IPS-18a (cell line): ENCODE measurements around the gene TMOD1.

Source experiments
- H3K27ac ChIP-seq: one replicate; pipeline ENCODE4 v1.5.1; 2013; ENCODE audit warnings: low read length
- H3K27me3 ChIP-seq: one replicate; pipeline ENCODE4 v1.6.1; 2013; ENCODE audit warnings: mild to moderate bottlenecking, low read length; ENCODE audit not compliant: control insufficient read depth, insufficient read depth
- H3K36me3 ChIP-seq: one replicate; pipeline ENCODE4 v1.6.1; 2013; ENCODE audit warnings: low read depth, low read length; ENCODE audit not compliant: control insufficient read depth
- H3K4me1 ChIP-seq: one replicate; pipeline ENCODE4 v1.6.1; 2013; ENCODE audit warnings: low read depth, low read length; ENCODE audit not compliant: control insufficient read depth
- H3K4me3 ChIP-seq: one replicate; pipeline ENCODE4 v1.5.1; 2013; ENCODE audit warnings: low read length
- H3K9ac ChIP-seq: one replicate; pipeline ENCODE4 v1.6.1; 2013; ENCODE audit warnings: mild to moderate bottlenecking, low read length, moderate library complexity
- H3K9me3 ChIP-seq: one replicate; pipeline ENCODE4 v1.6.1; 2013; ENCODE audit warnings: low read depth, low read length; ENCODE audit not compliant: control insufficient read depth

Gene TMOD1

GRCh38 chr9:97555164-97555563 is 53.7 kb downstream of the TMOD1 start:
- H3K4me1 ChIP-seq, result no peaks in the 10 kb centered on the region
- no peak overlapping the region for H3K9ac ChIP-seq
- H3K36me3 ChIP-seq, result no peaks in the 10 kb centered on the region
- H3K27me3 ChIP-seq, result no peaks in the 10 kb centered on the region
- no peak overlapping the region for H3K4me3 ChIP-seq
- H3K27ac ChIP-seq, result no peak overlapping the region
- H3K9me3 ChIP-seq, result no peaks in the 10 kb centered on the region

- no peak overlapping the region for H3K4me3 ChIP-seq
- no peak overlapping the region for H3K27ac ChIP-seq
- H3K9me3 ChIP-seq, result no peaks in the 10 kb centered on the region
- H3K4me1 ChIP-seq, result no peaks in the 10 kb centered on the region
- no peak overlapping the region for H3K9ac ChIP-seq
- no peaks in the 10 kb centered on the region for H3K27me3 ChIP-seq
- no peaks in the 10 kb centered on the region for H3K36me3 ChIP-seq
These were observed 54.7 kb downstream of the TMOD1 start for GRCh38 chr9:97556036-97556720.

- H3K9ac ChIP-seq, result no peak overlapping the region
- H3K27me3 ChIP-seq, result no peaks in the 10 kb centered on the region
- no peaks in the 10 kb centered on the region for H3K4me1 ChIP-seq
- no peaks in the 10 kb centered on the region for H3K36me3 ChIP-seq
- no peak overlapping the region for H3K4me3 ChIP-seq
- H3K9me3 ChIP-seq, result no peaks in the 10 kb centered on the region
- H3K27ac ChIP-seq, result no peak overlapping the region
These were observed 55.5 kb downstream of the TMOD1 start for GRCh38 chr9:97556721-97557605.

- H3K4me3 ChIP-seq, result no peak overlapping the region
- no peaks in the 10 kb centered on the region for H3K9me3 ChIP-seq
- H3K36me3 ChIP-seq, result no peaks in the 10 kb centered on the region
- H3K27me3 ChIP-seq, result no peaks in the 10 kb centered on the region
- no peak overlapping the region for H3K9ac ChIP-seq
- H3K4me1 ChIP-seq, result no peaks in the 10 kb centered on the region
- H3K27ac ChIP-seq, result no peak overlapping the region
These were observed 56.2 kb downstream of the TMOD1 start for GRCh38 chr9:97557606-97558095.

- Histone ChIP-seq H3K4me3 (no peak overlapping the region), H3K27ac (no peak overlapping the region), H3K9ac (no peak overlapping the region)
These were observed 57.2 kb downstream of the TMOD1 start for GRCh38 chr9:97558701-97559101.

GRCh38 chr9:97559111-97559514 is 57.6 kb downstream of the TMOD1 start:
- H3K36me3 ChIP-seq, result no peaks in the 10 kb centered on the region
- no peak overlapping the region for H3K9ac ChIP-seq
- no peak overlapping the region for H3K4me3 ChIP-seq
- H3K27me3 ChIP-seq, result no peaks in the 10 kb centered on the region
- no peaks in the 10 kb centered on the region for H3K9me3 ChIP-seq
- peaks cover 1% of the 10 kb centered on the region for H3K4me1 ChIP-seq
- H3K27ac ChIP-seq, result no peak overlapping the region

More at GRCh38 chr9:97558701-97559101, 57.2 kb downstream of the TMOD1 start:
- no peaks in the 10 kb centered on the region for H3K27me3 ChIP-seq
- H3K36me3 ChIP-seq, result no peaks in the 10 kb centered on the region
- no peaks in the 10 kb centered on the region for H3K9me3 ChIP-seq
- no peaks in the 10 kb centered on the region for H3K4me1 ChIP-seq

- no peak overlapping the region for H3K4me3 ChIP-seq
These were observed 58.7 kb downstream of the TMOD1 start for GRCh38 chr9:97560154-97560553.

GRCh38 chr9:97560851-97561250 is 59.4 kb downstream of the TMOD1 start:
- H3K4me3 ChIP-seq, result no peak overlapping the region
- H3K27ac ChIP-seq, result no peak overlapping the region
- no peaks in the 10 kb centered on the region for H3K36me3 ChIP-seq
- peaks cover 15% of the 10 kb centered on the region for H3K4me1 ChIP-seq
- H3K9ac ChIP-seq, result no peak overlapping the region
- H3K27me3 ChIP-seq, result no peaks in the 10 kb centered on the region
- no peaks in the 10 kb centered on the region for H3K9me3 ChIP-seq

More at GRCh38 chr9:97560154-97560553, 58.7 kb downstream of the TMOD1 start:
- Histone ChIP-seq H3K36me3 (no peaks in the 10 kb centered on the region), H3K4me1 (peaks cover 12% of the 10 kb centered on the region), H3K9ac (no peak overlapping the region), H3K27me3 (no peaks in the 10 kb centered on the region), H3K27ac (no peak overlapping the region), H3K9me3 (no peaks in the 10 kb centered on the region)

GRCh38 chr9:97561501-97561900 is 60.0 kb downstream of the TMOD1 start:
- Histone ChIP-seq H3K36me3 (no peaks in the 10 kb centered on the region), H3K9me3 (no peaks in the 10 kb centered on the region), H3K4me1 (peaks cover 15% of the 10 kb centered on the region), H3K27me3 (no peaks in the 10 kb centered on the region), H3K9ac (no peak overlapping the region), H3K27ac (no peak overlapping the region), H3K4me3 (no peak overlapping the region)

GRCh38 chr9:97562542-97562941 is 61.1 kb downstream of the TMOD1 start:
- Histone ChIP-seq H3K9me3 (no peaks in the 10 kb centered on the region), H3K27me3 (no peaks in the 10 kb centered on the region), H3K27ac (no peak overlapping the region), H3K4me3 (no peak overlapping the region), H3K9ac (no peak overlapping the region), H3K4me1 (peaks cover 15% of the 10 kb centered on the region), H3K36me3 (no peaks in the 10 kb centered on the region)

- Histone ChIP-seq H3K36me3 (no peaks in the 10 kb centered on the region), H3K9ac (no peak overlapping the region), H3K4me3 (no peak overlapping the region), H3K9me3 (no peaks in the 10 kb centered on the region), H3K27ac (no peak overlapping the region), H3K27me3 (no peaks in the 10 kb centered on the region), H3K4me1 (peaks cover 15% of the 10 kb centered on the region)
These were observed 62.1 kb downstream of the TMOD1 start for GRCh38 chr9:97563458-97564135.
